SIG-M5 treated with dmso at 0.1 percent for 504 hours (cell line): ENCODE measurements around the gene ESD.

Experiments used
- DNase-seq: peaks from one replicate; lab custom pipeline; 2025; ENCODE audit not compliant: unreplicated experiment; lab: John Stamatoyannopoulos, UW

Gene ESD

DNA sequence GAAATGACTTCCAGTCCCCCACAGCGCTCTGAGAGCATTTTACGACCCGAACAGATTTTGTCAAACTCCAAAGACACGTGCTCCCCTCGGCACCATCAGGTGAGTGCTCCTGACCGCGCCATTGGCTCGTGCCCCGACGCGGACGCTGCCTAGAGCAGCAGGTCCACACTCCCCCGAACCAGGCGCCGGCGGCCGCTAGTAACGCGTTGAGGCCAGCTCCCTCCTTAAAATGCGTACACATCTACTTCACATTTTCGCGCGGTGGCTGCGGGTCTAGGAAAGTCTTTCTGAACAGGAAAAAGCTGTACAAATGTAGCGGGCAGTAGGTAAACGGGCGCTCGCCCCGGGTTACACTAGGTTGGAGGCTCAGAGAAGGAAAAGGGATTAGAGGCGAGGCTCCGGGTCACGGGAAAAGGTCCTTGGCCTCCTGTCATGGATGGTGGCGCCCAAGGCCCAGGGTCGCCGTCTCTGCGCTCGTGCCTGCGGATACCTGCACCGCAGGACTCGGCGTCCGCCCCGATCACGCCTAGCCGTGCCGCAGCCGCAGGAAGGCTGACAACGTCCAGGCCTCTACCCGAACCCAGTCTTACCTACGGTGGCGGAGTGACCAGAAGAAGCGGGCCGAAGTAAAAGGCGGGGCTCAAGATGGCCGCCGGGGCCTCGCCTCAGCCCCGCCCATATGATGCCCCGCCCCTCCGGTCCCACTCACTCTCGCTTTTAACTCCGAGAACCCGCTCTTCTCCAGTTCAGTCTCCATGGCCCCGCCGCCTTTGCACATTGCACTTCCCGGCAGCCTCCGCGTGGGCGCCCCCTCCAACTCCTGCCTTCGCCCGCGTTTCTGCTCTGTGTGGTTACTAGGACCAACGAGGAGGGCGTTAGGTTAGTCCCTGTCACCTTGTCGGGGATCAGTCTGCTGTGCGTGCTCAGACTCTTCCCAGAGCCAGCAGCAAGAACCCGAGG lies at the start of gene ESD:
Gene ESD, minus strand, starts transcription at position 647 of the 960 bp plus-strand sequence. CDS start 5,748 bp downstream, outside the sequence.
- peak; percentile 95 for DNase-seq

DNA sequence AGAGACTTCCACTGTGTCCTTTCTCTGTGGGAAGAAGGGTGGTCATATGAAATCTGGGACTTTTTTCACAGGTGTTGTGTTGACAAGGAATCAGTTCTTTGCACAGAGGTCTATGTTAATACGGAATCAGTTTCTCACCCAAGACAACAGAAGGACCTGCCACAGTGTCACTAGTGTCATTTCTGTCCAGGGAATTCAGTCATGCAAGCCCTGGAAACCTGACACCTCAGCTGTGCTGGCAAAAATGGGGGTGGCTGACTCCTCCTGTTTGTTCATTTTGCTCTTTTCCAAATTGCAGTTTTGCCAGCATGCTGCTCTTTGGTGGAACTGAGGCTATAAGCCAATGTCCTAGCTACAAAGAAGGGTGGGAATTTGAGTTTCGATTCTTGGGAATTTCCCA lies 49.8 kb upstream of the ESD start:
- no peak for DNase-seq

DNA sequence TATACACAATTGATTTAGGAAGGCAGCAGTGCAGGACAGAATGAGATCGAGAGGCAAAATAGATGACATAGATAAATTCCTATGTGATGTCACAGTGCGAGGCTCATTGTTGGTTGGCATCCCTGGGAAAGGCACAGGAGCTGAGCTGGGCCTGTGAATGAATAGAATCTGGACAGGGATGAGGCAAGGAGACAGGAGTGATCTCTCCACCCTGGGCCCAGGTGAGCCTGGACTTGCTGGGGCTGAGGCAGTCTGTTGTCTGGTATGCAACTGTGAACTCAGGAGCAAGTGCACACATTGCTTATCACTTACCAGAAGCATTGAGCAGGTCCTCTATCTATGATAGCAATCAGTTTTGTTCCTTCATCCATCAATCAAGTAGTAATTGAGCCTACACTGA lies 48.2 kb upstream of the ESD start:
- no peak for DNase-seq

GRCh38 chr13:46844431-46844830 lies 47.5 kb upstream of the ESD start:
- no peak for DNase-seq

DNA sequence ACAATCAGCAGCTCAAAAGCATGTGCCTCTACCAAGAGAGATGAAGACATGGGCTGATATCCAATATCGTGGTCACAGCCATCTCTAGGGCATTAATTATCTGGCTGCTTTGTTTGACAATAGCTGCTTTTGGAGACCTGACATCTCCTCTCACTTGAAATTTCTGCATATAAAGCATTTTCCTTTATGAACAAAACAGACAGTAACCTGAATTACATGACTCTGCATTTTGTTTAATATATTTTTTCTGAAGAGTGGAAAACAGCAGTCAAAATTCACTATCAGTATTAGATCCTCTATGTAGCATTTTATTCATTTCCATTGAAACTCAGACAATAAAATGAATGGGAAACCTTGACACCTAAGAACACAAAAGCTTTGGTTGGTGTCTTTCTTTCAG lies 42.4 kb upstream of the ESD start:
- no peak for DNase-seq

DNA sequence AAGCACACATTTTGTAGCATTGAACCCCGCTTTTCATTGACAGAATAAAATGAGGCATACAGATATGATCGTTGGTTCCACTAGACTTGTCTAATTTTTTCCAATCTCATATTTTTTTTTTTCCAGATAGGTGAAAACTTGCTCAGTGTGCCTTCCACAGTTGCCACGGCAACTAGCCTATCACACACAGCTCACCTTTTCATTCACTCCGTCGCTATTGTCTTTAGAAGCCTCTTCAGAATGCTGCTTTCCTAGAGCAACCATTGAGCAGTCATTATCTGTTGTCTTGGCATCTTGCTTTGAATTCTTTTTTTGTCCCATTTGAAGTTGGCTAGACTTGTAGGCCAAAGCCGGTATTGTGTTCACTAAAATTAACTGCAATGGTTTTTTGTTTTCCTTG lies 37.7 kb upstream of the ESD start:
- DNase-seq, result no peak

GRCh38 chr13:46831588-46832194 lies 34.7 kb upstream of the ESD start:
- DNase-seq, result peak; percentile 55

- no peak for DNase-seq
These were observed 33.5 kb upstream of the ESD start for GRCh38 chr13:46830405-46831005.

DNA sequence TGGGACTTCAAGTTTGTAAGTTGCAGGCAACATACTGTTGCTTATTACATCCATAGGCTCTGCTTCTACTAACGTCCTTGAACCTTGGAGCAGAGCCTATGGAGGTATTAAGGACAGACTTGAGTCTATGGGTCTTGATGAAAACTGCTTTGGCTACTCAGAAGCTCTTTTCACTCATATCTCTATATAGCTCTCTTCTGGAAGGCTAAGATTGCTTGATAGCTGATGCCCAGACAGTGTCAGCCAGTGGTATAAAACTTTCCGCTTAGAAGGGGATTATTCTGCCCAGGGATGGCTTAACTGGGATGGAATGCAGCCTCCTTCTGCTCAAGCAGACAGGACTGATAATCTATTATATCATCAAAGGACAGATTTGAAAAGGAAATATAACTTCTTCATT lies 25.6 kb upstream of the ESD start:
- DNase-seq, result no peak

DNA sequence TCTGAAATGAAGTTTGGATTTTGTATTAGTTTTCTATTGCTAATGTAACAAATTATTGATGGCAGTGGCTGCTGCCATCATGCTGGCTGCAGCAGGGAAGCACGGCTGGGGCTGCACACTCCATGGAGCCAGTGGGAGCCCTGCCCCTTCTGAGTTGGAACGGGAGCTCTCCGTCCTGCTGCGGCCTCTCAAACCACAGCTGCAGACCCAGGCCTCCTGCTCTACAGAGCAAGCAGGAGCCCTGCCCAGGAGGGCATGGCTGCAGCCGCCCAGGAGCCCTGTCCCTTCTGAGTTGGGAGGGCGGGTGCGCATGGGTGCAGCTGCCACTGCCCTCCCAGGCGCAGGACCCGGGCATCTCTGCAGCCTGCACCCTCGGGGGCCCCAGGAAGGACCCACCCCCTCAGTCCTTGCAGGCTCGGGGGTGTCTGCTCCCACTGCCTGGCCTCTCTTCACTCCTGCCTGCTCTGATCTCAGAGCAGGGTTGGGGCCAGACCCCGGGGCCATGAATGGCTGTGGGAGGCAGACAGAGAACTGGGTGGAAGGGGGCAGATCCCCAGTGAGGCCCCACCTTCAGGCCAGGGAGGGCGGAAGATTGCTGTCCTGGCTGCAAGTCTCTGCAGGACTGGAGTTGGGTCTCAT lies 21.0 kb upstream of the ESD start:
- no peak for DNase-seq

DNA sequence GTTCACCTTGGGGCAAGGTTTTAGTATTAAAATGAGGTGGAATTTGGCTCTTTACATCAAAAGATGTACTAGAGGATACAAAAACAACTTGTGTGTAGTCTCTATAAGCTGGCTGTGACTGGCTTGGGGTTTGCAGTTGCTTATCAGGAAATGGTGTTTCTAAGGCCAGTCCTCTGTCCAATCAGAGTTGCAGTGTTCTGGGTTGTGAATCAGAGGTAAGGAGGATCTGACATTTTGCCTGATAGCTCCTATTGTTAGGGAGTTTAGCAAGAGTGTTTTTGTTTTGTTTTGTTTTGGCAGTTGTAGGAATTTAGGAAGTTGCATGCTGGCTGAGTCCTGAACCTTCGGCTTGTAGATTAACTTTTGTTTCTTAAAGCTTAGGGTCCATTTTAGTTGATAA lies 20.1 kb upstream of the ESD start:
- no peak for DNase-seq

- DNase-seq, result no peak
These were observed 19.4 kb upstream of the ESD start for GRCh38 chr13:46816371-46816770.

DNA sequence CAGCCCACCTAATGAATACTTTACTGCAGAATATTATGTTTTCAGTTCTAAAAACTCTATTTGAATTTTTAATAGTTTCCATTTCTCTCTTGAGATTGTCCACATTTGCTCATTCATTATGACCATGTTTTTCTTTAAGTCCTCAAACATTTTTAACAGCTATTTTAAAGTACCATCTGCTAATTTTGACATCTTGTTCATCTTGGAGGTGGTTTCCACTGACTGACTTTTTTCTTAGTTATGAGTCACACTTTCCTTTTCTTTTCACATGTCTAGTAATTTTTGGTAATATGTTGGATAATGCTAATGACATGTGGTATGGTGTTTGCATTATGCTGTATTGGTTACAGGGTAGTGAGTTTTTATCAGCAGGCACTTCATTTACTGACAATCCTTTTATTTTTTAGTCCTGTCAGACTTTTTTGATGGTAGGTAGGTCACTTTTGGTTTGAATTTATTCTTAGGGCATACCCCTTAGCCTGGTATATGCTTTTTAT lies 15.4 kb upstream of the ESD start:
- DNase-seq, result no peak

DNA sequence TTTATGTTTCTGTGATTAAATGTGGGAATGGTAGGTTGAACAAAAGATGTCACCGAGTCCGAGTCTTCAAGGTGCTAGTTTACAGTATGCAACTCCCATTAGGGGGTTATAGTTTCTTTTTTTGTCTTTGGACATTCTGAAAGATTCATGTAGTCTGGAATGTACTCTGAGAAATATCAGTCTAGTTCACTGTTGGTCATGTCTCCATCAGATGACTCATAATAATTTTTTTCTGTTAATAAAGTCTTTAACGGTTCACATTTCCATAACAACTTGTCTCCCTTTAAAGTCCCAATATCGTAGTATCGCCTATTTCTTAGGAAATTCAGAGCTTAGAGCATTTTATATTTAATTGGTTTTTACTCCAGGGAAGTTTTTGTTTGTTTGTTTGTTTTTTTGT lies 13.5 kb upstream of the ESD start:
- no peak for DNase-seq

- peak; percentile 30 for DNase-seq
These were observed 8.0 kb upstream of the ESD start for GRCh38 chr13:46804921-46805320.

DNA sequence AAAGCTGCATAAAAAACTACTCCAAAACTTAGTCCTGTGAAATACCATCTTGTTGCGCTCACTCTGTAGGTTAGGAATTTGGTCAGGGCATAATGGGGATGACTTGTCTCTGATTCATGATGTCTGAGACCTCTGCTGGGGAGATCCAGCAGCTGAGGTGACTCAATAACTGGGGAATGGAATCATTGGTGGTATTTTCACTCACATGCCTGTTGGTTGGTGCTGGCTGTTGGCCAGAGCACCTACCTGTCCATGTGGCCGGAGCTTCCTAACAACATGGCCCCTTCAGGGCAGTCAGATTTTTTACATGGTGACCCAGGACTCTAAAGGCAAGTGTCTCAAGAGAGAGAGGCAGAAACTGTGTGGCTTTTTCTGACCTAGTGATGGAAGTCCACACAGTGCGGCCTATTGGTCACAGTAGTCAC lies 7.4 kb upstream of the ESD start:
- no peak for DNase-seq

GRCh38 chr13:46803586-46803985 lies 6.6 kb upstream of the ESD start:
- no peak for DNase-seq

GRCh38 chr13:46801858-46802257 lies 4.9 kb upstream of the ESD start:
- DNase-seq, result no peak

GRCh38 chr13:46799139-46799538 lies 2.2 kb upstream of the ESD start:
- peak; percentile 83 for DNase-seq

DNA sequence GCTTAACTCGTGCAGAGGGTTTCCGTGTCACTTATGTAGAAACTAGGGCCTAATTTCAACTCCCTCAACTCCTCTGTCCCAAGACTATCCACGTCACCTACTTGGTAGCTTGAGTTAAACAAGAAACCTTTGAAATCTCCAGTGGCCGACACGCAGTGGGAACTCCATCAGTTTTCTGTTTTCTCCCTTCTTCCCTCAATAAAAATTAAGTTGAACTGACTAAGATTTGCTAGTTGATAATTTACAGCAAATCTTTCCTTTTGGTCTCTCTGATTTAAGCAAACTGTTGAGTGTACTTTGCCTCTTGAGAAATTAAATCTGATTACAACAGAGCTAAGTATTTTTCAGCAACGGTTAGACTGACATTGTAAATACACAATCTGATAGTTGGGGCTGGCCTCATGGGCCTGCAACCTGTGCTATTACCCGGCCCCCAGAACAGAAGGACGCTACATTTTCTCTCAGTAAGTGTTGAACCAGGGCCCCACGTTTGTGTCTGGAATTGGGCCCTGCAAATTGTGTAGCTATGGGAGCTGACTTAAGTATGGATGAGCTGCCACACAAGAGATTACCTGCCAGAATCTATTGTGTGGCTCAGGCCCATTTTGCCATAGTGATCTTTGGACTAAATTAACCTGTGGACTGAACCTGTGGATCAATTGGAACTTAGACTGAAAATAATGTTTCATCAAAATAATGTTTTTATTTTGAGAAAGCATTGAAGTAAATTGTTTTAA lies 708 bp upstream of the ESD start:
- DNase-seq, result no peak

DNA sequence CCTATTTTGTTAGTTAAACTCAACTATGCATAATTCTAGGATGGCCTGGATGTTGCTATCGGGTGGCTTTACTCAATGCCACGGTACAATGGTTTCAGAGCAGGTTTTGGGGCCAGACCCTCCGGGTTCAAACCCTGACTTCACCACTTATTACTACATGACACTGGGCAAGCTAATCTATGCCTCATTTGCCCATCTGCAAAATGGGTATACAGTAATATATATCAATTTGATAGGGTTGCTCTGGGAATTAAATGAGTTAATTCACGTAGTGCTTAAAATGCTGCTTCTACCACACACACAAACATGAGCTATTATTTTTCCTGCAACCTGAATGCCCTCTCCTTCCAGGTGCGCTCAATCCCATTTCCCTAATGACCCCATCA lies 839 bp downstream of the ESD start:
- DNase-seq, result no peak
